ENCODE results near the gene TMEM132D. TPM values are rescaled to one million over a fixed set of nuclear protein-coding genes. Genes with fewer than 3 reads are reported as not detected.

TMEM132D gene
- total RNA-seq, 2 experiments from 2014 or later, result not detected

DNA sequence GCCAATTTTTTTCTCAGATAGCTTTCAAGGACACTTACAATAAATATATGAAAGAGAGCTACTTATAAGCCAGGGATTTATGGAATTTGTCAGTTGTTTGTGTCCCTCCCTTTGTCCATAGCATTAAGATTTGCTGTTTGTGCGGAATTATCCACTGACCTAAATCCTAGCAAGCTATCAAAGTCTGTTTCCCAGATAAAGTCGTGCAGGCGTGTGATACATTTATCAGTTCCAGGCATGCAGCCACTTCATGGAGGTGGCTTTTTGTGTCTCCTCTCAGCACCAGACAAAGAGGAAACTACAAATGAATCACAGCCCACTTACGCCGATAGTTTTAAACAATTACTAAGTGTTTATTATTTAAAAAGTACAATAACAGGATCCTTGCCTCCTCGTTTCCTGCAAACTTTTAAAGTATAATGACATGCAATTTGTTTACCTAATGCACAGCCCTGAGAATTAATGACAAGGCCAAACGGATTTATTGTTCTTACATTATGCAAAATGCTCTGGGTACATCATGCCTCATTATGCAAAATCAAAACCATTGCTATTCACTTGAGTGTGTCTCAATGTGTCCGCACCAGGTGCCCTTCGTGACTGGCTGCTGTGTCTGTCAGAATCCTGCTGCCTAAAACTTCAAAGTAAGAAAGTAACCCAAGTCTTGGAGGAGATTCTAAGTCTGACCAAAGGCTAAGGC, 627.3 kb downstream of the TMEM132D start:
- CTCF ChIA-PET (ENCODE audit: unreplicated experiment), result no interaction called here
- Histone ChIP-seq H4K20me1 (ENCODE audit: insufficient read depth, low read length) (no peaks in the 10 kb centered on the region), H3K79me2 (ENCODE audit: insufficient read depth, low read depth, low read length) (no peaks in the 10 kb centered on the region), H3K4me3 (ENCODE audit: low read depth, low read length, poor library complexity, severe bottlenecking) (no peak overlapping the region), H3K9me3 (ENCODE audit: low read length) (no peaks in the 10 kb centered on the region), H3K36me3 (ENCODE audit: insufficient read depth, low read length) (no peaks in the 10 kb centered on the region), H3K27ac (ENCODE audit: low read depth, low read length, poor library complexity, severe bottlenecking) (no peak overlapping the region), H3K4me2 (ENCODE audit: low read length) (no peak overlapping the region), H3K9me2 (ENCODE audit: insufficient read depth, low read length) (no peaks in the 10 kb centered on the region), H3K4me1 (ENCODE audit: insufficient read depth, low read length, poor library complexity, severe bottlenecking) (no peaks in the 10 kb centered on the region), H2AFZ (ENCODE audit: low read length) (no peak overlapping the region)
- intact Hi-C loops (cut with micrococcal nuclease; ENCODE audit: unreplicated experiment), result no loop called here
- no TSS peak for BruUV-seq (replicated peaks)
- TF ChIP-seq EZH2phosphoT487 (IDR thresholded peaks at IDR 0.05; ENCODE audit: borderline replicate concordance, low read depth, low read length), result no peak
- TF ChIP-seq, protein P1, sequence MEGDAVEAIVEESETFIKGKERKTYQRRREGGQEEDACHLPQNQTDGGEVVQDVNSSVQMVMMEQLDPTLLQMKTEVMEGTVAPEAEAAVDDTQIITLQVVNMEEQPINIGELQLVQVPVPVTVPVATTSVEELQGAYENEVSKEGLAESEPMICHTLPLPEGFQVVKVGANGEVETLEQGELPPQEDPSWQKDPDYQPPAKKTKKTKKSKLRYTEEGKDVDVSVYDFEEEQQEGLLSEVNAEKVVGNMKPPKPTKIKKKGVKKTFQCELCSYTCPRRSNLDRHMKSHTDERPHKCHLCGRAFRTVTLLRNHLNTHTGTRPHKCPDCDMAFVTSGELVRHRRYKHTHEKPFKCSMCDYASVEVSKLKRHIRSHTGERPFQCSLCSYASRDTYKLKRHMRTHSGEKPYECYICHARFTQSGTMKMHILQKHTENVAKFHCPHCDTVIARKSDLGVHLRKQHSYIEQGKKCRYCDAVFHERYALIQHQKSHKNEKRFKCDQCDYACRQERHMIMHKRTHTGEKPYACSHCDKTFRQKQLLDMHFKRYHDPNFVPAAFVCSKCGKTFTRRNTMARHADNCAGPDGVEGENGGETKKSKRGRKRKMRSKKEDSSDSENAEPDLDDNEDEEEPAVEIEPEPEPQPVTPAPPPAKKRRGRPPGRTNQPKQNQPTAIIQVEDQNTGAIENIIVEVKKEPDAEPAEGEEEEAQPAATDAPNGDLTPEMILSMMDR (conservative IDR thresholded peaks at IDR 0.05; ENCODE audit: low read length), result no peak
- POLR2A ChIA-PET, result no interaction called here
- DNase-seq (ENCODE audit: low spot score), result no peak

DNA sequence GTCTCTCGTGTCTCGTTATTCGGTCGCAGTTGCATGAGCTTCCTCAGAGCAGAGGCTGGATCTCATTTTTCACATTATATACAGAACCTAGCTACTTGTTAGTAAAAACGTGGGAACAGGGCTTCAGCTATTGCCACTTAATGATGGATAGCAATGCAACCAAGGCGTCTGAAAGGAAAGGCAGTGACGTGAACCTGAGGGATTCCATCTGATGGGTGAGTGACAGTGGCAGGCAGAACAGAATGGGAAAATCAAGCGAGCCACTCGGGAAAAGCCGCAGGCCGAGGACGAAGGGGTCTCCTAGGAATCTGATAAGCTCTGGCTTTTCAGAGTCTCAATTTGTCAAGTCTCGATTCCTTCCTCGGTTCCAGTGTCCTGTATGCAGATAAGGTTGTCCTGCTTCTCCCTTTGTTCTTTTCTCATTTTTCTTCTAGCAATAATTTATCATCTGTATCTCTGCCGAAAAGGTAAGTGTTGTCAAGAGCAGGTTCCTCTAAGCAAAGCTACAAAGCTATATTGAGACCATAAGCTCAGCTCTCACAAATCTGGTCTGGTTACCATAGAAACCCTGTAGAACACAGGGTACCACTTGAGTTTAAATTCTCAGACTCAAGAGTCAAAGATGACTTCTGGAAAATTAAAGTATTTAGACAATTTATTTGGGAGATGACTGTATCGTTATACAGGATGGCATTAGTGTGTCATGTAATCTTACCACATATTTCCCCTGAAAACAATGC, 633.9 kb downstream of the TMEM132D start:
- ChIA-PET POLR2A (no interaction called here), CTCF (ENCODE audit: unreplicated experiment) (no interaction called here)
- Histone ChIP-seq H3K4me3 (ENCODE audit: low read depth, low read length, poor library complexity, severe bottlenecking) (no peak overlapping the region), H2AFZ (ENCODE audit: low read length) (no peak overlapping the region), H3K9me3 (ENCODE audit: low read length) (no peaks in the 10 kb centered on the region), H3K36me3 (ENCODE audit: insufficient read depth, low read length) (no peaks in the 10 kb centered on the region), H3K4me2 (ENCODE audit: low read length) (no peak overlapping the region), H3K9me2 (ENCODE audit: insufficient read depth, low read length) (no peaks in the 10 kb centered on the region), H3K27ac (ENCODE audit: low read depth, low read length, poor library complexity, severe bottlenecking) (no peak overlapping the region), H3K79me2 (ENCODE audit: insufficient read depth, low read depth, low read length) (no peaks in the 10 kb centered on the region), H3K4me1 (ENCODE audit: insufficient read depth, low read length, poor library complexity, severe bottlenecking) (no peaks in the 10 kb centered on the region), H4K20me1 (ENCODE audit: insufficient read depth, low read length) (no peaks in the 10 kb centered on the region)
- BruUV-seq (replicated peaks), result no TSS peak
- DNase-seq (ENCODE audit: low spot score), result no peak
- intact Hi-C loops (cut with micrococcal nuclease; ENCODE audit: unreplicated experiment), result no loop called here
- TF ChIP-seq, protein P1 (conservative IDR thresholded peaks at IDR 0.05; ENCODE audit: low read length), result no peak
- no peak for TF ChIP-seq EZH2phosphoT487 (IDR thresholded peaks at IDR 0.05; ENCODE audit: borderline replicate concordance, low read depth, low read length)

- BruUV-seq (replicated peaks), result no TSS peak
- Histone ChIP-seq H3K4me3 (ENCODE audit: low read depth, low read length, poor library complexity, severe bottlenecking) (no peak overlapping the region), H2AFZ (ENCODE audit: low read length) (no peak overlapping the region), H3K4me2 (ENCODE audit: low read length) (no peak overlapping the region), H3K4me1 (ENCODE audit: insufficient read depth, low read length, poor library complexity, severe bottlenecking) (no peaks in the 10 kb centered on the region), H3K27ac (ENCODE audit: low read depth, low read length, poor library complexity, severe bottlenecking) (no peak overlapping the region), H3K9me2 (ENCODE audit: insufficient read depth, low read length) (no peaks in the 10 kb centered on the region), H3K9me3 (ENCODE audit: low read length) (no peaks in the 10 kb centered on the region), H4K20me1 (ENCODE audit: insufficient read depth, low read length) (no peaks in the 10 kb centered on the region), H3K79me2 (ENCODE audit: insufficient read depth, low read depth, low read length) (no peaks in the 10 kb centered on the region), H3K36me3 (ENCODE audit: insufficient read depth, low read length) (no peaks in the 10 kb centered on the region)
- no peak for TF ChIP-seq EZH2phosphoT487 (IDR thresholded peaks at IDR 0.05; ENCODE audit: borderline replicate concordance, low read depth, low read length)
- TF ChIP-seq, protein P1 (conservative IDR thresholded peaks at IDR 0.05; ENCODE audit: low read length), result no peak
- intact Hi-C loops (cut with micrococcal nuclease; ENCODE audit: unreplicated experiment), result no loop called here
- CTCF ChIA-PET (ENCODE audit: unreplicated experiment), result no interaction called here
- no peak for DNase-seq (ENCODE audit: low spot score)
- POLR2A ChIA-PET, result no interaction called here
Observed at GRCh38 chr12:129258781-129259318, 645.0 kb downstream of the TMEM132D start.

All from OCI-LY7 (cell line).